GM18508 (cell line): ENCODE measurements around the gene UBE2QL1.

ENCODE experiments used
- ATAC-seq: cut with Tn5 transposase; IDR thresholded peaks from one replicate; pipeline ENCODE4 v1.9.1; 2021; ENCODE audit warnings: moderate number of reproducible peaks; ENCODE audit not compliant: insufficient read depth, unreplicated experiment

Gene UBE2QL1

GRCh38 chr5:6424700-6425099 is 24.0 kb upstream of the UBE2QL1 start:
- no peak for ATAC-seq

DNA sequence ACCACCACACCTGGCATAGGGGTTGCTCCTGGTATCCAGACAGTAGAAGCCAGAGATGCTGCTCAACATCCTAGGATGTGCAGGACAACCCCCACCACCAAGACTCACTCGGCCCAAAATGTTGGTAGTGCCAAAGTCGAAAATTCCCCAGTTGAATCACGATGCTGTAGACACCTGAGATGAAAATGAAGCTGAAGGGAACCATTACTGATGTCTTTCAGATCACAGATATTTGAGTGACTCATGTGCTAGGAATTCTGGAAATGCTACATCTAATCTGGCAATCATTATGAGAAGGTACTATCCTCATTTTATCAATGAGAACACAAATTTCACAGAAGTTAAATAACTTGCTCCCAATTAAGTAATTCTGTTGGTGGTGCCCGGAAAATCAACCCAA is 21.0 kb upstream of the UBE2QL1 start:
- ATAC-seq, result no peak

- no peak for ATAC-seq
These were observed 18.1 kb upstream of the UBE2QL1 start for GRCh38 chr5:6430418-6431028.

DNA sequence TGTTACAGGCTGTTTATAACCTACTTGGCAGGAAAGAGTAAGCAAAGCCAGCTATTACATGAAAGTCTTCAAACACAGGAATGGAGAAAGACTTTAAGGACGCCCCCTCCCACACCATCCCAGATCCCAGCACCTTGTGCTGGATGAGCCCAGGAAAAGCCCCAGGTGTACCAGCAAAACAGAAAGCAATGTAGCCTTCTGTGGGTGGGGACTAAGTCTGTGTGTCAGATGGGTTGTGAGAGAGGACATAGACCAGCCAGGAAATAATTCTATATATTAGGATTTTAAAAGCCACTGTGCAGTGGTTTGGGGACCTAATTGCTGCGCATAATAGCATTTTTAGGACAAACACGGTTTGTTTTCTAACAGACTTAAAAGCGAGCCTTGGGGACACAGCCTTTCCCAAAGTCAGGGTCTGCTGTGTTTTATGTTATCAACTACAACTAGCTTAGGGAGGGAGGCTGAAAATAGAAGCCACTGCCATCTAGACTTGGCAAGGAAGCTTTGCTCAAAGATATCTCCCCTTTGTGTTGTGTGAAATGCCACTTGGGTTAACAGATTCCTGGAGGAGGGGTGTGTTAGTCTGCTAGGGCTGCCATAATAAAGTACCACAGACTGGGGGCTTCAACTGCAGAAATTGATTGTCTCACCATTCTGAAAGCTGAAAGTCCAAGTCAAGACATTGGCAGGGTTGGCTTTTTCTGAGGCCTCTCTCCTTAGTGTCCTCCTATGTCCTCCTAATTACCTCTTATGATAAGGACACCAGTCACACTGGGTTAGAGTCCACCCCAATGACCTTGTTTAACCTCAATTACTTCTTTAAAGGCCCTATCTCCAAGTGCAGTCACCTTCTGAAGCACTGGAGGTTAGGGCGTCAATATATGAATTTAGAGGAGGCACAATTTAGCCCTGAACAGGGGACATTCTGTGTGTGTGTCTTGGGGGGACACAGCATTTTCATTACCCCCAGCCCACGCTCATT is 17.2 kb upstream of the UBE2QL1 start:
- ATAC-seq, result no peak

DNA sequence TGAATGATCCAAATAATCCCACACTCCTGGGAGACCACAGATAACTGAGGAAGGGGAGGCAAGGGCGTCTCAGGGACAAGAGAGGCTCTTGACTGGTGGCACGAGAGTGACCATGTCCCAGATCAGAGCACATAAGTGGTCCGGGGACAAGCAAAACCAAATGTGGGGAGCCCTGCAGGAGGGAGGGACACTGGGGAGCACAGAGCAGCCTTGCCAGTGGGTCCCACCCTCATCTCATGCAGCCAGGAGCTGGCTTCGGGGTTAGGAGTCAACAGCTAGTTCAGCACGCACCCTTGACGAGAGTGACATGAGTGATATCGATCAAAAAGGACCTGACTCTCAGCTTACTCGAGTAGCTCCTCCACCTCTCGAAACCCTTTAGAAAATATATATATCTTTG is 16.5 kb upstream of the UBE2QL1 start:
- ATAC-seq, result no peak

- ATAC-seq, result no peak
These were observed 13.9 kb upstream of the UBE2QL1 start for GRCh38 chr5:6434731-6435130.

- no peak for ATAC-seq
These were observed 13.3 kb upstream of the UBE2QL1 start for GRCh38 chr5:6435356-6435755.

DNA sequence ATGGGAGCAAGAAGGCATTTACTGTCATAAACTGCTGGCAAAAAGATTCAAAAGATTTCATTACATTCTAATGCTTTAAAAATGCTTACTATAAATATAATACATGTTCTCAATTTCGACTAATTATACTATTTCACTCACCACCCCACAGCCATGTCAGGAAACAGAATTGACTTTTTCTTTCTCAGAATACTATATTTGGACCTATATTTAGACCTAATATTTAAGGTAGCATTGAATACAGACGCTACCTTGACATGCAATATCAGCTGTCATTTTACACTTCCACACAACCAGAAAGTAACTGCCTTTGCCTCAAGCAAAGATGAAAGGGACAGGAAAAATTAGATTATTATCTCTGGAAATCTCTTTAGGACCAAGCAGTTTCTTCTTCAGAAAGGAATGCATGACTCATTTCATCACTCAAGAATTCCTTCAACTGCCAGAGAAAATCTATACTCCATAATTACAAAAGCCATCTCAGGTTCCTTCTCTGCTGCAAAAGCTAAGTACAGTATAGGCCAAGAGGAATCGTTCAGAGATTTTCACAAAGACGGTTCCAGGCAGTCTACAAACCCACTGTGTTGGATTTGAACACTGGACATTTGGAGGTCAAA is 11.8 kb upstream of the UBE2QL1 start:
- ATAC-seq, result no peak

DNA sequence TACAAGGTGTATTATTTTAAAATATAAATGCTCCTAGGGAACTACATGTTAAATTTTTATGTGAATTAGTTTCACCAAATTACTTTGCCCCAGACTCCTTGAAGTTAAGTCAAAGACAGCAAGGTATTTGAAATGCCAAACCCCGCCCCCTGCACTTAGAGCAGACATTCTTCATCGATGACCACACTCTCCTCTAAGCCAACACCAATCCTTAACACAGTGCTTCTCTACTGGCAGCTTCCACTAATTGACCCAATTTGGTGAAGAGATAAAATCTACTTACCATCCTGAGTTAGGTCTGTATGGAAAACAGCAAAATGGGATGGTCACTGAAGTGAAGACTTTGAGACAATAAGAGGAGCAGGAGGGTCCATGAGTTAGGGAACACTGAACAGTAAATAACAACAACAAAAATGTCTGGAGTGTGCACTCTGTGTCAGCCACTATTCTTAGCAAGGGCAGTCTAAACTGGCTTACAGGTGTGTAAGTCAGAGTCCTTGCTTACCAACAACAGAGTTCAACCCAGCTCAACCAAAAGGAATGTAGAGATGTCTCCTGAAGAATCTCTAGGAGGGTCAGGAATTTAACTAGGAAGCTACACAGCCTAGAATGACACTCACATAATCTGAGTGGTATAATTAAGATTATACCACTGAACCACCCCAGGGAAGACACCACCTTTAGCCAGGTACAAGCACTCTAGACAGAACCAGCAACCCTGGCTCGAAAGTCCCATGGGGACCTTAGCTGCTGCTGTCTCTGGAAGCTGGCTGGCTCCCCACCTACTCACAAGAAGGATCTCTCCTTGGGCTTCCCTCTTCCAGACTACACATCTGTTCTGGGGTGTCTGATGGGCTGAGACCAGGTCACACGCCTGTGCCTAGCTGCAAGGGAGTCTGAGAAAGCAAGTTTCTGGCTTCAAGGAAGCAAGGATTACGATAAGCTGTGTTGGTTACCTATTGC is 8.8 kb upstream of the UBE2QL1 start:
- ATAC-seq, result no peak

- ATAC-seq, result no peak
These were observed 6.3 kb upstream of the UBE2QL1 start for GRCh38 chr5:6442333-6442732.

DNA sequence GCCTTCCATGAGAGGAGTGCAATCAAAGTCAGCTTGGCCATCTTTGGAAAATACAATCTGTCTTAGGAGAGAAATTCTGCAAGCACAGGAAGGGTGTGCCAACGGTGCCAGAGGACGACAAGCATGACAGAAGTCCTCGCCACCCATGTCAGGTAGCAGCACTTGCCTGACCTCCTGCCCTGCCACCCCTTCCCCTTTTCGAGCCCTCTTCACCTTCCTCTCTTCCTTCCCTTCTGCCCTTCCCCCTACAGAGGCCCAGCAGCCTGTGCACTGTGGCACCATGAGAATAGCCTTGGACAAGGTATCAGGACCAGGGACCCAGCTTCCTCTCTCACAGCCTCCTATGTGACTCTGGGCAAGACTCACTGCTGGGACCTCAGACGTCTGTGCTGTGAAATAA is 5.3 kb upstream of the UBE2QL1 start:
- no peak for ATAC-seq

GRCh38 chr5:6446042-6446441 is 2.6 kb upstream of the UBE2QL1 start:
- ATAC-seq, result no peak

- no peak for ATAC-seq
These were observed 1.9 kb upstream of the UBE2QL1 start for GRCh38 chr5:6446626-6447309.

- no peak for ATAC-seq
These were observed 1.1 kb upstream of the UBE2QL1 start for GRCh38 chr5:6447384-6448140.

- ATAC-seq, result no peak
These were observed 543 bp upstream of the UBE2QL1 start for GRCh38 chr5:6448141-6448491.

DNA sequence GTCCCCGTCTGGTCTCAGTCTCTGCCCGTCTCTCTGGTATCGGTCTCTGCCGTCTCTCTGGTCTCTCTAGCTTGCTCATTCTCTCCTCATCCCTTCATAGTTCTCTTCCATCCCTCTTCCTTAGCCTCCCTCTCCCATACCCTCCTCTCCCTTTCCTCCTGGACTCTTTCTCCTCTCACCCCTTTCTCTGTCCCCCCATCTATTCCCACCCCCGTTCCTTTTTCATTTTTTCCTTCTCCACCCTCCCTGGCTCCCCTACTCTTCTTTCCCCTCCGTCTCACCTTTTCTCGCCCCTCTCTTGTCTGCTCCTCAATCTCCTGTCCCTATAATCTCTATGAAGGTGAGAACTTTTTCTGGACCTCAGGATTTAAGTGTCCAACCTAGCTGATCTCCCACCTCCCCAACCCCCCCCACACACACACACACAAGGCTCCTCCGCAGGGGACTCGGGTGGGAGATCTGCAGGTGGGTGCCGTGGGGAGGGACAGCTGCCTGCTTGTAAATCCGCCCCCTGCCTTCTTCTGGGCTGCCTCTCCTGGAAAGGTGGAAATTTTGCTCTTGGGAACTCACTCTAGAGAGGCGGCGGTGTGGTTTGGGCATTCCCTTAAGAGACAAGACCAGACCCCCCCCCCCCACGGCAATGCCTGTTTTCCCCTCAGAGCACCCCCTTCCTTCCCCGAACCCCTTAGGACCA is 953 bp downstream of the UBE2QL1 start:
- no peak for ATAC-seq

DNA sequence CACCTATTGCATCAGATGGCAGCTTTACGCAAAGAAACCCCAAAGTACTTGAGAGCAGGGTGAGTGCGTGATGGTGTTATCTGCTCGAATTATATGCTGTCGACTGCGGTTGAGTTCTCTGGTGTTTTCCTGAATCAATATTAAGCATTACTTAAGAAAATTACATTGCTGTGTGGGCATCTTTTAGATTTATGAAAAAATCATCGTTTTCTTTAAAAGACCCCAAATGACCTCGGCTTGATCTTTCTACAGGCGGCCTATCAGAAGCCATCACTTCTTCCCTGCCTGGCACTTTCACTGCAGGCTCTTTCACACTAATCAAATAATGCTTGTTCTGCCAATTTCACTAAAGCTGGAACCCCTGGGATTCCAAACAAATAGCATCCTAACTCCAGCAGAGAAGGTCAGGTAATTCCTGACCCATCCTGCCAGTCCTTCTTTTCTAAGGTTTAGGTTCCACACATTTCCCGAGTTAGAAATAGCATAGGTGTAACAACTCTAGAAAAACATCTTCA is 1.7 kb downstream of the UBE2QL1 start:
- ATAC-seq, result no peak
